T1000 (cell line): ENCODE results near the gene DCHS2.

Experiments
- DNase-seq: peaks from one replicate; lab custom pipeline; 2025; ENCODE audit warnings: mixed read lengths; lab: John Stamatoyannopoulos, UW

The DCHS2 gene

GRCh38 chr4:154454710-154455109 is 36.9 kb downstream of the DCHS2 start:
- no peak for DNase-seq

- DNase-seq = no peak
Observed at GRCh38 chr4:154452798-154453346, 38.7 kb downstream of the DCHS2 start.

DNA sequence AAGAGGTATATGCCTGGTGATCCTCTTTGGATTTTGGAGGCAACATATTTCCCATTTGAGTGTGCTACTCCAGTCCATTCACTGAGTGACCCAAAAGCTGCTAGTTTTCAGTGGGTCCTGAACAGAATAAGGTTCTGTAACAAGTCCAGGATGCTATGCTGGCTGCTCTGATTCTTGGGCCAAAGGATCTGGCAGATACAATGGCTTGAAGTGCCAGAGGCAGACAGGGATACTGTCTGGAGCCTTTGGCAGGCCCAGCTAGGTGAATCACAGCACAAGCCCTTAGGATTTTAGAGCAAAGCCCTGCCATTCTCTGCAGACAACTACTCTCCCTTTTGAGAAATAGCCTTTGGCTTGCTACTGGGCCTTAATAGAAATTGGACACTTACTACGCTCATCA is 40.6 kb downstream of the DCHS2 start:
- DNase-seq = no peak

DNA sequence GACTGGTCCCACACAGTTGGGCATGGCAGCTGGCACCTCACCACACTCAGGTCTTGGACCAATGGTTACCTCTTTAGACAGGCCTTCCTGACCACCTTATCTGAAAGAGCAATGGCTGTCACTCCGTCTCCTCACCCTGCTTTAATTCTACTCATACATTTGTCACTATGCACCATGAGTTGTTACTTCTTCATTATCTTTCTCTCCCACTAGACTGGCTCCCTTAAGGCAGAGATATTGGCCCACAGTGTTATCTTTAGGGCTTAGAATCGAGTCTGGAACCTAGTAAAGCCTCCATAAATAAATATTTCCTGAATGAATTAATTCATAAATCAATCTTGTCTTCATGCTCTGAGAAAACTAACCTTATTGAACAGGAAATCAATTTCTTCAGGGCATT is 46.6 kb downstream of the DCHS2 start:
- no peak for DNase-seq

GRCh38 chr4:154441982-154442381 is 49.6 kb downstream of the DCHS2 start:
- no peak for DNase-seq

DNA sequence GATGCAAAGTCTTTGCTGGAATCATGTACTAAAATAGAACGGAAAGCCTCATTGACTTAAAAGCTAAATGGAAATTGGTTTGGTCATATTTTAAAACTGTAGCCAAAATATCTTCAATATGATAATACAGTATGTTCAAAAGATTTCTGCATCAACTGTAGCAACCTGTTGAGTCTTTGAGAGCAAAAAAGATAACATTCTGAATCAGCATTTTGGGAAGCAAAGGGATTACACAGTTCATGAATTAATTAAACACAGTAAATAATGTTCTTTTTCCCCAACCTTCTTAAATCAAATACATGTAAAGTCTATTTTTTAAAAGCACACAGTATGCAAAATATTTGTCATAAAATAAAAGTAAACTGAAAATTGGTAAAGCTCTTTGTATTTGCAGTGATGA is 50.5 kb downstream of the DCHS2 start:
- DNase-seq = no peak

- DNase-seq = no peak
Observed at GRCh38 chr4:154439224-154439623, 52.4 kb downstream of the DCHS2 start.

- no peak for DNase-seq
Observed at GRCh38 chr4:154435895-154436294, 55.7 kb downstream of the DCHS2 start.

- DNase-seq = no peak
Observed at GRCh38 chr4:154433543-154433942, 58.1 kb downstream of the DCHS2 start.

GRCh38 chr4:154429176-154429575 is 62.4 kb downstream of the DCHS2 start:
- no peak for DNase-seq

- DNase-seq = no peak
Observed at GRCh38 chr4:154427149-154427548, 64.5 kb downstream of the DCHS2 start.

GRCh38 chr4:154425514-154425913 is 66.1 kb downstream of the DCHS2 start:
- no peak for DNase-seq

- no peak for DNase-seq
Observed at GRCh38 chr4:154424810-154425484, 66.7 kb downstream of the DCHS2 start.

- DNase-seq = no peak
Observed at GRCh38 chr4:154422152-154422551, 69.4 kb downstream of the DCHS2 start.

DNA sequence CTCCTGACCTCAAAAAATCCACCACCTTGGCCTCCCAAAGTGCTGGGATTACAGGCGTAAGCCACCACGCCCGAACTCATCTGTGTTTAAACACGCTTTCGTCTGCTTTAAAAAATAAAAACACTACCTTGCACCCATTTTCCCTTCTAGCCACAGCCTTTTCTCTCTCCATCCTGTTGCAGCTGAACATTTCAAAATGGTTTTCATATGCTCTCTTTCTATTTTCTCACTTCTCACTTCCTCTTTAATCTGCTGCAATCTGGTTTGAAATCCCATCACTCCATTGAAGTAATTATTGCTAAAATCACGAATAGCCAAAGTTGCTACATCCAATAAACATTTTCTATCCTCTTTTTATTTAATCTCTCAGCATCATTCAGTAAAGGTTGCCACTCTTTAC is 70.0 kb downstream of the DCHS2 start:
- DNase-seq = no peak

- DNase-seq = no peak
Observed at GRCh38 chr4:154417373-154417673, 74.3 kb downstream of the DCHS2 start.

DNA sequence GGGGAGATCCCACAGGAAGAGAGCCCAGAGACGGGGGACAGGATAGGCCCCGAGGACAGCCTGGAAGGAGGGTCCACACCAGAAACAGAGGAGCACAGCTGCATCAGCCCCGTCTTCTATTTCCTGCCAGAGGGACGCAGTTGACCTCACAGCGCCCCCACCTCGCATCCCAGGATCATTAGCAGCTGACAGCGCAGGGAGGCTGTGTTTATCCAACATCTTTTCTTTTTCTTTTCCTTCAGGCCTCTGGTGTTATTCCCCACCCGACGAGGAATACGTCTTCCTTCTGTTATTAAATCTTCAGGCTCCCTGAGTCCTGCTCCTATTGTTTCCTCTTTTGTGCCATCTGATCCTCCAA is 75.4 kb downstream of the DCHS2 start:
- no peak for DNase-seq

DNA sequence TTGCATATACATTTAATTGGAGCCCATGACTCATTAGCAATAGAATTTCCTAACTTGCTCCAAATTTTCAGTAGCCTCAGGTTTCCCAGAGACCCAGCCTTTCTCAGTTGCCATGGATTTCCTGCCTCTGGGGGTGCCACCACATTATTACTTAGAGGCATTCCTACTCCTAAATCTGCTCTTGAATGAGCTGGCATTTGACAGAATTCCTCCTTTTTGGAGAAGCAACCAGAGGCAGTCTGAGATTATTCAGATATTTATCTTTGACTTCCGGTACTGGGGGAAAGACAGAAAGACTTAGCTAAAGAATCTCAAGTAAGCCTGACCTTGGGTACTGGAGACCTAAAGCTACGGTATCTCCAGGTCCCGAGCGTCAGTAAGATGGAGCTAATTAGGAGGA is 76.3 kb downstream of the DCHS2 start:
- DNase-seq = no peak

DNA sequence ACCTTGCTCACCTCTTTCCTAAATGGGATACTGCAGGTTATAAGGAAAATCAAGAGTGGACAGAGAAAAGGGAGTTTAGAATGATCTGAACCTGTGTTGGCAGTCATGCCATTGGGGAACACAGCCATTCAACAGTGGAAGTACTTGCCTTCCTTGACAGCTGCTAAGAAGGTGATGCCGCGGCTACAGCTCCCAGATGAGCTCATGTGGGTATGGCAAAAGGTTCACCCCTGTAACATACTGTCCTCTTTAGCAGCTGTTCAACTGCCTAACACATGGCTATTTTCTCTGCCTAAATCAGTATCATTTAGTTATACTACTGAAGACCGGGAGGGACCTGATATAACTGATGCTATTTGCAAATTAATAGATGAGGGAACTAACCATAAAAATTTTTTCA is 76.8 kb downstream of the DCHS2 start:
- no peak for DNase-seq

- no peak for DNase-seq
Observed at GRCh38 chr4:154414371-154414770, 77.2 kb downstream of the DCHS2 start.

DNA sequence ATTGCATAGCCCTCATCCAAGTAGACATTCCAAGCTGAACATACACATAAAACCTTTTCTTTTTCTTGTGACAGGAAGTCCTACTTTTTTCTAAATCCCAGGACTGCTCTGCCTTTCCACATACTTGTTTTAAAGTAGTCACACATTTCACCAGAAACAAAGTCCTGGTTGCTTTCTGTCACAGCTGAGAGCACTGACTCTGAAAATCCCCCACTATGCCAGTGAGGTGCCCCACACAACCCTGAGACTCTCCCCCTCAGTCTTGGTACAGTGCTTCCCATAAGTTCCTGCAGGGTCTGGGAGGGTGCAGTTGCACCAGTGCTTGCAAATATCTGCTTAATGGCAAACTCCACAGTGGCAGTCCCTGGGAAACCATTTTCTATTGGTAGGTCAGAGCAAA is 84.2 kb downstream of the DCHS2 start:
- no peak for DNase-seq

- no peak for DNase-seq
Observed at GRCh38 chr4:154406018-154406795, 85.4 kb downstream of the DCHS2 start.

DNA sequence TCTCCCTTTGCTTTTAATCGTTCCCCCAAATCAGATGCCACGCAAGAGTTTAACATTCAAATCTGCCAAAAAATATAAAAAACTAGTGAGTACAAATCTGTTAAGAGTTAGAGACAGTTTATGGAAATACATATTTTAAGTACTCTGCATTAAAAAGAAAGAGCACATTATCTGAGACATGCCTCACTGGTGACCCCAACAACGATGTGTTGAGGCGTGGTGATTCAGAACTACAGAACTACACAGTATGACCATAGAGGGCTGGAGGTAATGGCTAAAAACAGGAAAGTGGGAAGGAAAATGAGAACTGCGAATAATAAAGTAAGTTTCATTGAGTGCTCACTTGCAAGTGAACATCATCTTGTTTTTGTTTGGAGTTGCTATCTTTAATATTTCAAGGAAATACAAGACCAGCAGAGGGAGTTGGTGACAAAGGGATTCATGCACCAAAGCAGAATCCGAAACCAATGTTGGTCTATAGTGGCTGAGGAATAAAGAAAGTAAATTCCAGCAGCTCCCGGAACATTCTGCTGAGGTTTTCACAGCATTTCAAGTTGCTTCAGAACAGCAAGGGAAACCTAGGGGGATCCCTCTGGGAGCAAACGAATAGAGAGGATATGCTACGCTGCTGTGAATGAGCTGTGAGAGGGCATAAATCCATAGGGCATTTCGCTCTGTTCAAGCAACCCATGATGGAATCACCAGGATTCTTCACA is 92.2 kb downstream of the DCHS2 start:
- no peak for DNase-seq
